Caco-2 (cell line): ENCODE measurements around the gene PCED1A. TPM values are rescaled to one million over a fixed set of nuclear protein-coding genes. Genes with fewer than 3 reads are reported as not detected.
"Not testable (repeated sequence)": the region's sequence is repeated elsewhere in the genome, so short reads cannot be mapped to it uniquely, and the experiment has no call there.

Experiments used
- BruUV-seq: library from RNA; stranded (reverse); fragments of 400-500 nt; replicated peaks from 2 replicates; lab custom pipeline; 2021; lab: Mats Ljungman, UMichigan
- CTCF ChIA-PET: fragments of 300-600 bp; sonication (Branson Sonifier 250); formaldehyde crosslinking; loops from one replicate; lab custom pipeline; 2022; ENCODE audit warnings: antibody characterized with exemption; lab: Charles Lee
- POLR2A ChIA-PET: fragments of 300-600 bp; sonication (Branson Sonifier 250); formaldehyde crosslinking; loops from one replicate; lab custom pipeline; 2022; ENCODE audit warnings: antibody characterized with exemption; lab: Charles Lee
- DNase-seq, 2 experiments: peaks; one replicate each; pipeline versions ENCODE4 v3.0.0 to v3.0.0-alpha.2; 2020 to 2022
- H3K27me3 ChIP-seq: replicated peaks from 2 replicates; pipeline ENCODE4 v1.6.0; 2011; ENCODE audit warnings: low read length; ENCODE audit not compliant: control insufficient read depth, insufficient read depth
- H3K36me3 ChIP-seq: 2 replicates; pipeline ENCODE4 v1.5.1; 2011; ENCODE audit warnings: low read length; ENCODE audit not compliant: control insufficient read depth, insufficient read depth
- H3K4me1 ChIP-seq: fragments of 250-450 bp; sonication (Bioruptor Pico); 2 replicates; pipeline ENCODE4 v1.5.1; 2020; ENCODE audit warnings: mild to moderate bottlenecking
- H3K4me3 ChIP-seq: 2 replicates; pipeline ENCODE4 v1.5.1; 2011; ENCODE audit warnings: low read depth, mild to moderate bottlenecking, control low read depth, low read length
- H3K9me3 ChIP-seq: fragments of 250-450 bp; sonication (Bioruptor Pico); 2 replicates; pipeline ENCODE4 v1.5.1; 2020; ENCODE audit warnings: mild to moderate bottlenecking, moderate library complexity
- H3K27ac Mint-ChIP-seq: one replicate; pipeline ENCODE4 v1.8.0; 2022; ENCODE audit warnings: mixed read lengths; ENCODE audit not compliant: unreplicated experiment
- H3K27me3 Mint-ChIP-seq: one replicate; pipeline ENCODE4 v1.8.0; 2022; ENCODE audit warnings: mixed read lengths; ENCODE audit not compliant: insufficient read depth, unreplicated experiment
- H3K36me3 Mint-ChIP-seq: one replicate; pipeline ENCODE4 v1.8.0; 2022; ENCODE audit warnings: mild to moderate bottlenecking, mixed read lengths; ENCODE audit not compliant: insufficient read depth, unreplicated experiment
- H3K4me1 Mint-ChIP-seq: one replicate; pipeline ENCODE4 v1.8.0; 2022; ENCODE audit warnings: low read depth, mixed read lengths; ENCODE audit not compliant: unreplicated experiment
- H3K4me3 Mint-ChIP-seq: one replicate; pipeline ENCODE4 v1.8.0; 2022; ENCODE audit warnings: mild to moderate bottlenecking, moderate library complexity, mixed read lengths; ENCODE audit not compliant: unreplicated experiment
- H3K9me3 Mint-ChIP-seq: one replicate; pipeline ENCODE4 v1.8.0; 2022; ENCODE audit warnings: mixed read lengths; ENCODE audit not compliant: unreplicated experiment
- CTCF ChIP-seq, 2 experiments: fragments of 200-600 bp in 1 of 2; IDR thresholded peaks; 1 replicate in 1 of 2; 2 replicates in 1 of 2; pipeline versions ENCODE4 v1.5.1 to v1.8.0; 2011 to 2022; ENCODE audit warnings: antibody characterized with exemption in 1 of 2, control low read depth in 1 of 2, inconsistent platforms in 1 of 2, low read depth in 1 of 2, low read length in 1 of 2, mild to moderate bottlenecking in 1 of 2, moderate library complexity in 1 of 2; ENCODE audit not compliant: insufficient read depth in 1 of 2, severe bottlenecking in 1 of 2, unreplicated experiment in 1 of 2
- intact Hi-C: fragments of 100-400 bp; cut with micrococcal nuclease; formaldehyde crosslinking; loops from one replicate; pipeline ENCODE4 v1.10.0; 2022; ENCODE audit not compliant: unreplicated experiment
- total RNA-seq: library from RNA; stranded (reverse); gene quantifications from 2 replicates; pipeline ENCODE4 v1.2.3, GENCODE V29; 2022

The PCED1A gene
- total RNA-seq, 1 experiment from 2014 or later: 43.9 TPM

- Mint-ChIP-seq H3K27ac (no peak overlapping the region), H3K4me1 (no peaks in the 10 kb centered on the region), H3K36me3 (no peaks in the 10 kb centered on the region), H3K4me3 (no peak overlapping the region), H3K9me3 (peaks cover 18% of the 10 kb centered on the region), H3K27me3 (no peaks in the 10 kb centered on the region)
- BruUV-seq: no TSS peak
- intact Hi-C loops: no loop called here
- ChIA-PET CTCF (no interaction called here), POLR2A (no interaction called here)
- no peak for TF ChIP-seq CTCF (IDR thresholded peaks at IDR 0.05; ENCODE audit: insufficient read depth in 1 of 2, low read depth in 1 of 2, low read length in 1 of 2, severe bottlenecking in 1 of 2, unreplicated experiment in 1 of 2)
- H3K9me3 ChIP-seq: peaks cover 10% of the 10 kb centered on the region; the same call in 1 of the 2 replicates
- H3K27me3 ChIP-seq: no peaks in the 10 kb centered on the region
- no peaks in the 10 kb centered on the region for H3K4me1 ChIP-seq
- no peaks in the 10 kb centered on the region for H3K36me3 ChIP-seq
- DNase-seq: no peak
- H3K4me3 ChIP-seq: no peak overlapping the region
Observed at GRCh38 chr20:2814076-2814475, 26.4 kb downstream of the PCED1A start.

GRCh38 chr20:2812189-2812588 is 28.3 kb downstream of the PCED1A start:
- no peaks in the 10 kb centered on the region for H3K4me1 Mint-ChIP-seq
- H3K9me3 ChIP-seq: peaks cover 10% of the 10 kb centered on the region; the same call in 1 of the 2 replicates
- no peaks in the 10 kb centered on the region for H3K36me3 ChIP-seq
- peaks cover 18% of the 10 kb centered on the region for H3K9me3 Mint-ChIP-seq
- CTCF ChIA-PET: no interaction called here
- no peak overlapping the region for H3K4me3 Mint-ChIP-seq
- H3K27me3 Mint-ChIP-seq: no peaks in the 10 kb centered on the region
- TF ChIP-seq CTCF (IDR thresholded peaks at IDR 0.05; ENCODE audit: insufficient read depth in 1 of 2, low read depth in 1 of 2, low read length in 1 of 2, severe bottlenecking in 1 of 2, unreplicated experiment in 1 of 2): no peak
- intact Hi-C loops: no loop called here
- H3K36me3 Mint-ChIP-seq: no peaks in the 10 kb centered on the region
- no peaks in the 10 kb centered on the region for H3K27me3 ChIP-seq
- H3K27ac Mint-ChIP-seq: no peak overlapping the region
- BruUV-seq: no TSS peak
- H3K4me3 ChIP-seq: no peak overlapping the region
- DNase-seq: no peak
- no peaks in the 10 kb centered on the region for H3K4me1 ChIP-seq
- POLR2A ChIA-PET: no interaction called here

GRCh38 chr20:2809690-2810089 is 30.8 kb downstream of the PCED1A start:
- no TSS peak for BruUV-seq

GRCh38 chr20:2807929-2808328 is 32.5 kb downstream of the PCED1A start:
- H3K36me3 ChIP-seq, intact Hi-C loops, H3K4me3 Mint-ChIP-seq, H3K36me3 Mint-ChIP-seq, H3K4me1 ChIP-seq, CTCF ChIA-PET, H3K27me3 ChIP-seq, H3K4me1 Mint-ChIP-seq, H3K27ac Mint-ChIP-seq, DNase-seq, BruUV-seq, H3K27me3 Mint-ChIP-seq, POLR2A ChIA-PET, H3K4me3 ChIP-seq: not testable (repeated sequence)
- peaks cover 18% of the 10 kb centered on the region for H3K9me3 Mint-ChIP-seq
- H3K9me3 ChIP-seq: peaks cover 10% of the 10 kb centered on the region; the same call in 1 of the 2 replicates

More at GRCh38 chr20:2809690-2810089, 30.8 kb downstream of the PCED1A start:
- Histone ChIP-seq H3K27me3 (no peaks in the 10 kb centered on the region), H3K9me3 (peaks cover 10% of the 10 kb centered on the region; the same call in 1 of the 2 replicates), H3K36me3 (no peaks in the 10 kb centered on the region), H3K4me1 (peaks cover 7% of the 10 kb centered on the region; the same call in 1 of the 2 replicates), H3K4me3 (no peak overlapping the region)
- Mint-ChIP-seq H3K9me3 (peaks cover 18% of the 10 kb centered on the region), H3K4me3 (no peak overlapping the region), H3K4me1 (peaks cover 6% of the 10 kb centered on the region), H3K27me3 (no peaks in the 10 kb centered on the region), H3K27ac (no peak overlapping the region), H3K36me3 (no peaks in the 10 kb centered on the region)
- POLR2A ChIA-PET: interaction anchor here (0.6 kb wide), 1 partner anchor 16 kb away, joined by 9 read pairs; no protein-coding TSS in a partner anchor
- TF ChIP-seq CTCF (IDR thresholded peaks at IDR 0.05; ENCODE audit: insufficient read depth in 1 of 2, low read depth in 1 of 2, low read length in 1 of 2, severe bottlenecking in 1 of 2, unreplicated experiment in 1 of 2): no peak
- intact Hi-C loops: no loop called here
- DNase-seq: no peak
- CTCF ChIA-PET: no interaction called here
